Testis (tissue), 3 donors: ENCODE measurements around the gene MCCC2. TPM values are rescaled to one million over a fixed set of nuclear protein-coding genes. Genes with fewer than 3 reads are reported as not detected.

Experiments
- DNase-seq: peaks from one replicate; pipeline ENCODE4 v3.0.0-alpha.2; 2019
- H3K27ac ChIP-seq, 2 donors: fragments of 200-600 bp; sonication (generic); one replicate each; pipeline ENCODE4 v1.5.1; 2019
- H3K27me3 ChIP-seq: fragments of 200-600 bp; sonication (generic); one replicate; pipeline ENCODE4 v1.5.1; 2019
- H3K36me3 ChIP-seq: fragments of 200-600 bp; sonication (generic); one replicate; pipeline ENCODE4 v1.5.1; 2017; ENCODE audit warnings: low read depth; ENCODE audit errors: missing control alignments
- H3K4me1 ChIP-seq: fragments of 200-600 bp; sonication (generic); one replicate; pipeline ENCODE4 v1.5.1; 2019
- H3K4me3 ChIP-seq, 2 donors: fragments of 200-600 bp; sonication (generic); one replicate each; pipeline ENCODE4 v1.5.1; 2017 to 2019
- H3K9me3 ChIP-seq: fragments of 200-600 bp; sonication (generic); one replicate; pipeline ENCODE4 v1.5.1; 2017
- CTCF ChIP-seq, 3 experiments: fragments of 450-650 bp in 2 of 3; fragments of 200-600 bp in 1 of 3; sonication (generic) in 1 of 3; IDR thresholded peaks; one replicate each; pipeline ENCODE4 v1.5.1; 2016 to 2019; ENCODE audit warnings: antibody characterized with exemption in 3 of 3, mild to moderate bottlenecking in 2 of 3, moderate library complexity in 1 of 3
- POLR2A ChIP-seq: fragments of 450-650 bp; IDR thresholded peaks from one replicate; pipeline ENCODE4 v1.6.1; 2017; ENCODE audit warnings: antibody characterized with exemption, mild to moderate bottlenecking, moderate library complexity
- WGBS, 2 donors: methylation state at CpG; one replicate each; pipeline ENCODE4 v1.1.5; 2018; 5-methylcytosine and 5-hydroxymethylcytosine counted together
- intact Hi-C: fragments of 100-400 bp; cut with DNase I; formaldehyde crosslinking; loops from one replicate; pipeline ENCODE4 v1.15.1; 2023; ENCODE audit warnings: low total_unique reads
- polyA plus RNA-seq: library from polyadenylated mRNA; stranded (reverse); fragments of 350-450 nt; fragmentation: Illumina TruSeq; extraction: RNeasy Lipid Tissue Mini Kit (QIAGEN cat#74804); gene quantifications from one replicate; pipeline ENCODE4 v1.2.3, GENCODE V29; 2014; ENCODE audit warnings: low read depth, low replicate concordance; ENCODE audit not compliant: insufficient read depth
- total RNA-seq, 2 donors: library from RNA; depleted of rRNA; stranded (reverse); fragments of >200 nt; gene quantifications; one replicate each; pipeline ENCODE4 v1.2.3, GENCODE V29; 2016

Gene MCCC2
- total and polyA plus RNA-seq, 3 donors from 2014 or later: 24.7 to 30.0 (median 29.0) TPM

GRCh38 chr5:71589903-71590302, 2.8 kb downstream of the MCCC2 start:
- H3K9me3 ChIP-seq: no peaks in the 10 kb centered on the region
- 45 to 64% methylated on average over 2 of the region's 2 CpGs for WGBS, 2 donors
- intact Hi-C loops: no loop called here
- no peaks in the 10 kb centered on the region for H3K27me3 ChIP-seq
- H3K4me3 ChIP-seq: no peak overlapping the region
- TF ChIP-seq POLR2A: no peak
- no peak for TF ChIP-seq CTCF (IDR thresholded peaks at IDR 0.05)
- H3K4me1 ChIP-seq: peaks cover 14% of the 10 kb centered on the region
- H3K27ac ChIP-seq: no peak overlapping the region
- no peak for DNase-seq
- no peaks in the 10 kb centered on the region for H3K36me3 ChIP-seq

GRCh38 chr5:71591100-71591499, 4.0 kb downstream of the MCCC2 start:
- no peak overlapping the region for H3K27ac ChIP-seq
- DNase-seq: no peak
- H3K4me1 ChIP-seq: peaks cover 14% of the 10 kb centered on the region
- H3K9me3 ChIP-seq: no peaks in the 10 kb centered on the region
- intact Hi-C loops: no loop called here
- no peak overlapping the region for H3K4me3 ChIP-seq
- no peaks in the 10 kb centered on the region for H3K27me3 ChIP-seq
- no peak for TF ChIP-seq CTCF (IDR thresholded peaks at IDR 0.05)
- TF ChIP-seq POLR2A: no peak
- no peaks in the 10 kb centered on the region for H3K36me3 ChIP-seq

GRCh38 chr5:71596169-71596568, 9.0 kb downstream of the MCCC2 start:
- H3K27ac ChIP-seq: no peak overlapping the region
- DNase-seq: no peak
- no peak for TF ChIP-seq CTCF (IDR thresholded peaks at IDR 0.05)
- TF ChIP-seq POLR2A: no peak
- H3K9me3 ChIP-seq: no peaks in the 10 kb centered on the region
- H3K4me1 ChIP-seq: no peaks in the 10 kb centered on the region
- intact Hi-C loops: no loop called here
- H3K36me3 ChIP-seq: no peaks in the 10 kb centered on the region
- H3K4me3 ChIP-seq: no peak overlapping the region
- WGBS, 2 donors: 95% methylated on average over 4 of the region's 4 CpGs
- H3K27me3 ChIP-seq: no peaks in the 10 kb centered on the region

GRCh38 chr5:71597001-71597400, 9.9 kb downstream of the MCCC2 start:
- Histone ChIP-seq H3K27me3 (no peaks in the 10 kb centered on the region), H3K36me3 (no peaks in the 10 kb centered on the region), H3K4me1 (no peaks in the 10 kb centered on the region), H3K9me3 (no peaks in the 10 kb centered on the region), H3K27ac (no peak overlapping the region), H3K4me3 (no peak overlapping the region)
- 81 to 97% methylated on average over 1 of the region's 1 CpG for WGBS, 2 donors
- TF ChIP-seq CTCF (IDR thresholded peaks at IDR 0.05) (no peak), POLR2A (no peak)
- DNase-seq: no peak
- intact Hi-C loops: no loop called here

GRCh38 chr5:71600783-71601182, 13.6 kb downstream of the MCCC2 start:
- intact Hi-C loops: no loop called here
- H3K27me3 ChIP-seq: no peaks in the 10 kb centered on the region
- DNase-seq: no peak
- H3K4me3 ChIP-seq: no peak overlapping the region
- no peaks in the 10 kb centered on the region for H3K9me3 ChIP-seq
- no peaks in the 10 kb centered on the region for H3K36me3 ChIP-seq
- no peak overlapping the region for H3K27ac ChIP-seq
- H3K4me1 ChIP-seq: no peaks in the 10 kb centered on the region
- WGBS, 2 donors: 92% methylated on average over 1 of the region's 1 CpG; no CpG with 5 or more reads in 1 of the 2 donors
- TF ChIP-seq POLR2A: no peak
- TF ChIP-seq CTCF (IDR thresholded peaks at IDR 0.05): no peak
